HEK293T (cell line): Measurements from ENCODE around the gene FN1.

Experiments
- CTCF ChIA-PET: fragments of 350-600 bp; formaldehyde crosslinking; extraction: SDS; loops from one replicate; lab custom pipeline; 2021; ENCODE audit warnings: antibody characterized with exemption, inconsistent platforms; lab: Yijun Ruan, JAX
- POLR2A ChIA-PET: fragments of 350-600 bp; formaldehyde crosslinking; extraction: SDS; loops from one replicate; lab custom pipeline; 2020; ENCODE audit warnings: antibody characterized with exemption, inconsistent platforms; lab: Yijun Ruan, JAX
- DNase-seq: peaks from one replicate; pipeline ENCODE4 v3.0.0; 2012; ENCODE audit warnings: mixed read lengths; ENCODE audit errors: extremely low spot score
- ARNT ChIP-seq: fragments of 450-650 bp; IDR thresholded peaks from 2 replicates; pipeline ENCODE4 v1.6.1; 2017; ENCODE audit warnings: mild to moderate bottlenecking
- BHLHE40 ChIP-seq: fragments of 450-650 bp; IDR thresholded peaks from 2 replicates; pipeline ENCODE4 v1.6.1; 2016; ENCODE audit warnings: mild to moderate bottlenecking, moderate library complexity, borderline replicate concordance
- CTBP1 ChIP-seq: fragments of 450-650 bp; IDR thresholded peaks from 2 replicates; pipeline ENCODE4 v1.6.1; 2016; ENCODE audit warnings: borderline replicate concordance
- ELF4 ChIP-seq: fragments of 450-650 bp; IDR thresholded peaks from 2 replicates; pipeline ENCODE4 v1.6.1; 2017; ENCODE audit warnings: antibody characterized with exemption
- FOXA1 ChIP-seq: fragments of 450-650 bp; IDR thresholded peaks from 2 replicates; pipeline ENCODE4 v1.6.1; 2016; ENCODE audit warnings: mild to moderate bottlenecking
- FOXK2 ChIP-seq: fragments of 450-650 bp; IDR thresholded peaks from 2 replicates; pipeline ENCODE4 v1.6.1; 2016; ENCODE audit warnings: mild to moderate bottlenecking
- FOXM1 ChIP-seq: fragments of 450-650 bp; IDR thresholded peaks from 2 replicates; pipeline ENCODE4 v1.6.1; 2017; ENCODE audit warnings: mild to moderate bottlenecking, borderline replicate concordance
- HDGF ChIP-seq: fragments of 450-650 bp; IDR thresholded peaks from 2 replicates; pipeline ENCODE4 v1.6.1; 2017; ENCODE audit warnings: antibody characterized with exemption, borderline replicate concordance
- L3MBTL2 ChIP-seq: fragments of 450-650 bp; conservative IDR thresholded peaks from 2 replicates; pipeline ENCODE4 v1.6.1; 2016; ENCODE audit warnings: mild to moderate bottlenecking
- LEF1 ChIP-seq: fragments of 450-650 bp; IDR thresholded peaks from 2 replicates; pipeline ENCODE4 v1.6.1; 2017; ENCODE audit warnings: mild to moderate bottlenecking, borderline replicate concordance
- NFRKB ChIP-seq: fragments of 450-650 bp; IDR thresholded peaks from 2 replicates; pipeline ENCODE4 v1.6.1; 2016; ENCODE audit warnings: mild to moderate bottlenecking, moderate library complexity
- PKNOX1 ChIP-seq: fragments of 450-650 bp; IDR thresholded peaks from 2 replicates; pipeline ENCODE4 v1.6.1; 2016
- SP1 ChIP-seq: fragments of 450-650 bp; IDR thresholded peaks from 2 replicates; pipeline ENCODE4 v1.6.1; 2017
- SUZ12 ChIP-seq: fragments of 450-650 bp; IDR thresholded peaks from 2 replicates; pipeline ENCODE4 v1.6.1; 2016; ENCODE audit warnings: mild to moderate bottlenecking
- TARDBP ChIP-seq: fragments of 450-650 bp; IDR thresholded peaks from 2 replicates; pipeline ENCODE4 v1.6.1; 2016
- ZNF384 ChIP-seq: fragments of 450-650 bp; IDR thresholded peaks from 2 replicates; pipeline ENCODE4 v1.6.1; 2016

Gene FN1

GRCh38 chr2:215379948-215380347, 55.9 kb downstream of the FN1 start:
- TF ChIP-seq FOXK2 (no peak), BHLHE40 (no peak), PKNOX1 (no peak), ARNT (no peak), SP1 (no peak), SUZ12 (no peak), L3MBTL2 (no peak), LEF1 (no peak), FOXM1 (no peak), CTBP1 (no peak), HDGF (no peak), ELF4 (no peak), NFRKB (no peak), FOXA1 (no peak), TARDBP (no peak)
- ChIA-PET POLR2A (no interaction called here), CTCF (no interaction called here)
- DNase-seq: no peak

- POLR2A ChIA-PET: no interaction called here
- TF ChIP-seq ELF4 (no peak), SP1 (no peak), FOXA1 (no peak), PKNOX1 (no peak), ZNF384 (no peak), SUZ12 (no peak)
Observed at GRCh38 chr2:215379039-215379438, 56.8 kb downstream of the FN1 start.

GRCh38 chr2:215378045-215378444, 57.8 kb downstream of the FN1 start:
- ChIA-PET CTCF (interaction anchor here (0.6 kb wide), 1 partner anchor 779 kb away, joined by 3 read pairs; no protein-coding TSS in a partner anchor), POLR2A (no interaction called here)
- no peak for TF ChIP-seq FOXM1
- no peak for TF ChIP-seq SP1
- no peak for TF ChIP-seq SUZ12
- no peak for TF ChIP-seq FOXA1
- no peak for TF ChIP-seq L3MBTL2
- no peak for TF ChIP-seq NFRKB
- TF ChIP-seq ARNT: no peak
- no peak for TF ChIP-seq CTBP1
- TF ChIP-seq FOXK2: no peak
- no peak for TF ChIP-seq TARDBP
- TF ChIP-seq PKNOX1: no peak
- no peak for TF ChIP-seq ELF4
- DNase-seq: no peak

More at GRCh38 chr2:215379039-215379438, 56.8 kb downstream of the FN1 start:
- CTCF ChIA-PET: no interaction called here
- no peak for DNase-seq

GRCh38 chr2:215377283-215377682, 58.6 kb downstream of the FN1 start:
- CTCF ChIA-PET: no interaction called here
- DNase-seq: no peak
- TF ChIP-seq NFRKB (no peak), FOXK2 (no peak)
- POLR2A ChIA-PET: no interaction called here

- POLR2A ChIA-PET: no interaction called here
- CTCF ChIA-PET: no interaction called here
Observed at GRCh38 chr2:215376103-215376780, 59.6 kb downstream of the FN1 start.

GRCh38 chr2:215375467-215375830, 60.4 kb downstream of the FN1 start:
- ChIA-PET CTCF (no interaction called here), POLR2A (no interaction called here)
- TF ChIP-seq TARDBP: no peak
- no peak for TF ChIP-seq PKNOX1
- TF ChIP-seq ARNT: no peak
- no peak for TF ChIP-seq HDGF
- no peak for TF ChIP-seq ELF4
- TF ChIP-seq L3MBTL2: no peak
- TF ChIP-seq BHLHE40: no peak
- TF ChIP-seq NFRKB: no peak
- no peak for TF ChIP-seq SP1
- TF ChIP-seq CTBP1: no peak
- no peak for TF ChIP-seq FOXK2
- DNase-seq: no peak

More at GRCh38 chr2:215376103-215376780, 59.6 kb downstream of the FN1 start:
- TF ChIP-seq NFRKB: no peak
- DNase-seq: no peak
